Retinal pigment epithelial cell (primary cell): ENCODE measurements around the gene SPIRE2.

ENCODE experiments used
- DNase-seq: peaks from one replicate; pipeline ENCODE4 v3.0.0-alpha.2; 2010; ENCODE audit warnings: low read depth
- H3K4me3 ChIP-seq: 2 replicates; pipeline ENCODE4 v1.5.1; 2011; ENCODE audit warnings: mild to moderate bottlenecking, low read length, control low read depth, moderate library complexity
- TF ChIP-seq, protein P1 (sequence below): conservative IDR thresholded peaks from 2 replicates; pipeline ENCODE4 v1.5.1; 2011; ENCODE audit warnings: low read depth, low read length, control low read depth, inconsistent platforms

Gene SPIRE2

DNA sequence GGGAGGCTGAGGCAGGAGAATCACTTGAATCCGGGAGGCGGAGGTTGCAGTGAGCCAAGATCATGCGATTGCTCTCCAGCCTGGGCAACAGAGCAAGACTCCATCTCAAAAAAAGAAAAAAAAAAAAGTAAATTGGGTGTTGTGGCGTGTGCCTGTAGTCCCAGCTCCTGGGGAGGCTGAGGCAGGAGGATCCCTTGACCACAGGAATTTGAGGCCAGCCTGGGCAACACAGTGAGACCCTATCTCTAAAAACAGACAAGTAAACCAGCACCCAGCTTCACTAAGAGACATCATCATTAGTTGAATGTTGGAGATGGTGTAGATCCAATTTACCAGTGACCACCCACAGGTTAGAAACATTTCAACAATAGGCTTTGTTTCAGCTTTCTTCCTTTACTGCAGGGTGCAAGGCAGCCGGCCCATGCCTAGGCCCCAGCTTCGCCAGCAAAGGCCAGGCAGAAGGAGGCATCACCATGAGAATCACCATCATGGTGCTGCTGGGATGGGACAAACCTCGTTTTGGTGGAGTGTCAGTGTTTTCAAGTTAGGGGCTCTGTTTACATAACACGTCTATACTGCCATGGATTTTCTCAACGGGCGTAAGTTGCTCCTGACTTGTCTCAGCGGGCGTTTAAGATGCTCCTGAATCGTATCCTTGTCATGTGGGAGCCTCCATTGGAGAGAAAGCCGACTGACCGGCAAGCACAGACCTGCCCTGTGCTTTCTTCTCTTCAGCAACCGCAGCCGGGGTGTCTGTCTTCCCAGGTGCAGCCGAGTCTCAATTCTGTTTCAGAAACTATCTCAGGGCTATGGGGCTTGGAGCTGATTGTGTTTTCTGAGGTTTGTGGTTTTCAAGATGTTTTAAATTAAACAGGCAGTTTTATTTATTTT, 52.4 kb downstream of the SPIRE2 start:
- no peak for DNase-seq
- TF ChIP-seq, protein P1, sequence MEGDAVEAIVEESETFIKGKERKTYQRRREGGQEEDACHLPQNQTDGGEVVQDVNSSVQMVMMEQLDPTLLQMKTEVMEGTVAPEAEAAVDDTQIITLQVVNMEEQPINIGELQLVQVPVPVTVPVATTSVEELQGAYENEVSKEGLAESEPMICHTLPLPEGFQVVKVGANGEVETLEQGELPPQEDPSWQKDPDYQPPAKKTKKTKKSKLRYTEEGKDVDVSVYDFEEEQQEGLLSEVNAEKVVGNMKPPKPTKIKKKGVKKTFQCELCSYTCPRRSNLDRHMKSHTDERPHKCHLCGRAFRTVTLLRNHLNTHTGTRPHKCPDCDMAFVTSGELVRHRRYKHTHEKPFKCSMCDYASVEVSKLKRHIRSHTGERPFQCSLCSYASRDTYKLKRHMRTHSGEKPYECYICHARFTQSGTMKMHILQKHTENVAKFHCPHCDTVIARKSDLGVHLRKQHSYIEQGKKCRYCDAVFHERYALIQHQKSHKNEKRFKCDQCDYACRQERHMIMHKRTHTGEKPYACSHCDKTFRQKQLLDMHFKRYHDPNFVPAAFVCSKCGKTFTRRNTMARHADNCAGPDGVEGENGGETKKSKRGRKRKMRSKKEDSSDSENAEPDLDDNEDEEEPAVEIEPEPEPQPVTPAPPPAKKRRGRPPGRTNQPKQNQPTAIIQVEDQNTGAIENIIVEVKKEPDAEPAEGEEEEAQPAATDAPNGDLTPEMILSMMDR: no peak
- no peak overlapping the region for H3K4me3 ChIP-seq

DNA sequence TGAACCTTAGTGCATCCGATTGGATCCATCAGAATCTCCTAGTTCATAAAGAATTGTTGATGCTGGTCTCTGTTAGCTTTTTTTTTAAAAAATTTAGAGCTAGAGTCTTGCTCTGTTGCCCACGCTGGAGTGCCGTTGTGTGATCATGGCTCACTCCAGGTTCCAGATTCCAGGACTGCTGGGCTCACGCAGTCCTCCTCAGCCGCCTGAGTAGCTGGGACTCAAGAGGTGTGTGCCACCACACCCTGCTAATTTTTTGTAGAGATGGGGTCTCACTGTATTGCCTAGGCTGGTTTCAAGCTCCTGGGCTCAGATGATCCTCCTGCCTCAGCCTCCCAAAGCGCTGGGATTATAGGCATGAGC, 53.1 kb downstream of the SPIRE2 start:
- DNase-seq: no peak
- no peak overlapping the region for H3K4me3 ChIP-seq
- TF ChIP-seq, protein P1: no peak

DNA sequence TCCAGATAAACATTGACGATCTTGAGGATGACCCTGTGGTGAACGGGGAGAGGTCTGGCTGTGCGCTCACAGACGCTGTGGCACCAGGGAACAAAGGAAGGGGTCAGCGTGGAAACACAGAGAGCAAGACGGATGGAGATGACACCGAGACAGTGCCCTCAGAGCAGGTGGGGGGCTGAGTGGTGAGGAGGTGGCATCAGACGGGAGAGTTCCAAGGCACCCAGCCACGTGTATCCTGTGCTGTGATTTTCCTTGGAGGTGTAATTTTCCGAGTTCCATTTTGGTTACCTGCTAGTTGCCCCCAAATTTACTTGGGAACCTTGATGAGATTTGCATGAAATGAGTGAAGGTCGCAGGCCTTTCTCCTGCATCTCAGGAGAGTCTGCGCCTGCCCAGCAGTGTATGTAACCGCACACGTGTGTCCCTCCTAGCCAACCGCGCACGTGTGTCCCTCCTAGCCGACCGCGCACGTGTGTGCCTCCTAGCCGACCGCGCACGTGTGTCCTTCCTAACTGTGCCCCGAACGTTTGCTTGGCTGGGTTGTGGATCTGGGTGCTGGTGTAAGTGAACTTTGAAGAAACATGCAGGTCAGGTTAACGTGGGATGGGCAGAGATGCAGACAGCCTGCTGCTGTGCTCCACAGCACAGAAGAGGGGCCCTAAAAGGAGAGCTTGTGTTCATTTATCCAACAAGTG, 55.2 kb downstream of the SPIRE2 start:
- TF ChIP-seq, protein P1: no peak
- no peak for DNase-seq
- no peak overlapping the region for H3K4me3 ChIP-seq

DNA sequence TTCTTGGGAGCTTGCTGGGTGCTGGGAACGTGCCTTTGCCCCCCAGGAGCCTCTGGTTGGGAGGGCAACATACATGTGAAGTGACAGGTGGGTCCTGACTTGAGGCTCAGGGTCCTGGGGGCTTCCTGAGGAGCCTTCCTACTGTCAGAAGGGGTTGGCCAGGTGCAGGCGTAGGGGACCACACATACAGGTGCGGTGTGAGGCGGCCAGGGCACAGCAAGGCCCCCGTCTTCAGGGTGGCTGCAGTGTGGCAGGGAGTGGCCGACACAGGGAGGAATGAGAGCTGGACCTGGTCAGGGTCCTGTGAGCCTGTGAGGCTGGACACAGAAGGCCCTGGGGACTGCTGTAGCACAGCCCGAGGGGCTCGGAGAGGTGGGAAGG, 55.8 kb downstream of the SPIRE2 start:
- DNase-seq: no peak
- H3K4me3 ChIP-seq: no peak overlapping the region
- TF ChIP-seq, protein P1: no peak

DNA sequence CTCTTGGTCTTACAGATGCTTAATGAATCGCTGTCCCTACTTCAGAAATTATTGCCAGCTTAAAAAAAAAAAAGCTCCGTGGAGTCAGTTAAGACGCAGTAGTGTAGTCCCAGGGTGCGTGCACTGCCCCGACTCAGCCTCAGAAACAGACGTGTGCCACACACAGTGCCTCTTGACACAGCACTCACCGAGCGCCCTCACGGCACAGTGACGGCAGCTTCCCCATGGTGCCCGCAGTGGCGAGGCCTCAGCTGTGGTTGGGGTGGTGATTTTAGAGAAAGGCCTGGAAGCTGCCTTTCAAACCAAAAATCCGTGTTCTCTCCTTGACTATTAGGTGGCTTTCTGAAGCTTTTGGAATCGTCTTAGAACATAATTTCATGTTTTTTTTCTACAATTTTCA, 59.0 kb downstream of the SPIRE2 start:
- TF ChIP-seq, protein P1: no peak
- no peak overlapping the region for H3K4me3 ChIP-seq
- DNase-seq: no peak

DNA sequence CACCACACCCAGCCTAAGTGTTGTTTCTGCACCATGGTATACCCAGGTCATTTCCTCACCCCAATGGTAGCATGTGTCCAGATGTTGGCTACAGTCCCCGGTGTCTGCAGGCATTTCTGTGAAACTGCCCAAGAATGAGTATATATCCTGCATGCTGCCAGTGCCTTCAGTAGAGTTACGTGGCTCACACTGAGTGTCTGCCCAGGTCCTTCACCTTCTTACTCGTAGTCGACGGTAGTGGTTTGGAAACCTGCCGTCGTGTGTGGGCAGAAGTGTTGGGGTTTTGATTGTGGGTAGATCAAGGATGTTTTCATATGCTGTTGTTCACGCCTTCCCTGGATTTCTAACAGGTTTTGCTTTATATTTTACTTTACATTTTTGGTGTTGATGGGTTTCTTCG, 61.9 kb downstream of the SPIRE2 start:
- no peak overlapping the region for H3K4me3 ChIP-seq
- DNase-seq: no peak
- TF ChIP-seq, protein P1: no peak
